ENCODE data around the gene CHST9.
"Not testable (repeated sequence)": the region's sequence is repeated elsewhere in the genome, so short reads cannot be mapped to it uniquely, and the experiment has no call there.

CHST9 gene

GRCh38 chr18:27185025-27185763 lies at the start of gene CHST9:
Gene CHST9 (minus strand): TSS chr18:27185308. CDS start chr18:27142809, 42,499 bp downstream.
- FAIRE-seq (no peak), DNase-seq (ENCODE audit: extremely low spot score, insufficient read length, low read depth) (no peak)

- not testable (repeated sequence) for FAIRE-seq; DNase-seq (ENCODE audit: extremely low spot score, insufficient read length, low read depth)
Measured at GRCh38 chr18:27232355-27232754, 47.2 kb upstream of the CHST9 start.

- FAIRE-seq; DNase-seq (ENCODE audit: extremely low spot score, insufficient read length, low read depth): not testable (repeated sequence)
Measured at GRCh38 chr18:27231671-27232070, 46.6 kb upstream of the CHST9 start.

GRCh38 chr18:27231221-27231620 lies 46.1 kb upstream of the CHST9 start:
- FAIRE-seq; DNase-seq (ENCODE audit: extremely low spot score, insufficient read length, low read depth): not testable (repeated sequence)

GRCh38 chr18:27227721-27228120 lies 42.6 kb upstream of the CHST9 start:
- FAIRE-seq = no peak
- DNase-seq (ENCODE audit: extremely low spot score, insufficient read length, low read depth) = no peak

GRCh38 chr18:27226556-27227075 lies 41.5 kb upstream of the CHST9 start:
- FAIRE-seq (no peak), DNase-seq (ENCODE audit: extremely low spot score, insufficient read length, low read depth) (no peak)

GRCh38 chr18:27225947-27226481 lies 40.9 kb upstream of the CHST9 start:
- FAIRE-seq = no peak
- no peak for DNase-seq (ENCODE audit: extremely low spot score, insufficient read length, low read depth)

- FAIRE-seq (no peak), DNase-seq (ENCODE audit: extremely low spot score, insufficient read length, low read depth) (no peak)
Measured at GRCh38 chr18:27223526-27224291, 38.6 kb upstream of the CHST9 start.

- DNase-seq (ENCODE audit: extremely low spot score, insufficient read length, low read depth) = no peak
- no peak for FAIRE-seq
Measured at GRCh38 chr18:27214831-27215230, 29.7 kb upstream of the CHST9 start.

GRCh38 chr18:27213123-27213717 lies 28.1 kb upstream of the CHST9 start:
- no peak for FAIRE-seq
- DNase-seq (ENCODE audit: extremely low spot score, insufficient read length, low read depth) = no peak

GRCh38 chr18:27211569-27211968 lies 26.5 kb upstream of the CHST9 start:
- FAIRE-seq = no peak
- no peak for DNase-seq (ENCODE audit: extremely low spot score, insufficient read length, low read depth)

GRCh38 chr18:27206411-27206810 lies 21.3 kb upstream of the CHST9 start:
- no peak for FAIRE-seq
- no peak for DNase-seq (ENCODE audit: extremely low spot score, insufficient read length, low read depth)

- no peak for DNase-seq (ENCODE audit: extremely low spot score, insufficient read length, low read depth)
- FAIRE-seq = no peak
Measured at GRCh38 chr18:27202741-27203140, 17.6 kb upstream of the CHST9 start.

- DNase-seq (ENCODE audit: extremely low spot score, insufficient read length, low read depth) (no peak), FAIRE-seq (no peak)
Measured at GRCh38 chr18:27198036-27198435, 12.9 kb upstream of the CHST9 start.

- FAIRE-seq = no peak
- DNase-seq (ENCODE audit: extremely low spot score, insufficient read length, low read depth) = no peak
Measured at GRCh38 chr18:27188309-27188708, 3.2 kb upstream of the CHST9 start.

GRCh38 chr18:27185897-27186296 lies 789 bp upstream of the CHST9 start:
- no peak for FAIRE-seq
- no peak for DNase-seq (ENCODE audit: extremely low spot score, insufficient read length, low read depth)

GRCh38 chr18:27184115-27185024 lies 738 bp downstream of the CHST9 start:
- DNase-seq (ENCODE audit: extremely low spot score, insufficient read length, low read depth) = no peak
- FAIRE-seq = no peak

- no peak for DNase-seq (ENCODE audit: extremely low spot score, insufficient read length, low read depth)
- FAIRE-seq = no peak
Measured at GRCh38 chr18:27181726-27182125, 3.4 kb downstream of the CHST9 start.

GRCh38 chr18:27178424-27178823 lies 6.7 kb downstream of the CHST9 start:
- no peak for FAIRE-seq

More at GRCh38 chr18:27178424-27178823, 6.7 kb downstream of the CHST9 start:
- no peak for DNase-seq (ENCODE audit: extremely low spot score, insufficient read length, low read depth)
